HepG2 (cell line): ENCODE measurements around the gene STRN3. TPM values are rescaled to one million over a fixed set of nuclear protein-coding genes. Genes with fewer than 3 reads are reported as not detected.

Experiments used
- CBX5 ChIP-seq: sonication (generic); formaldehyde crosslinking; IDR thresholded peaks from 2 replicates; pipeline ENCODE4 v1.4.0; 2020; ENCODE audit warnings: missing genetic modification reagents, borderline replicate concordance
- CEBPG ChIP-seq: IDR thresholded peaks from 2 replicates; pipeline ENCODE4 v1.6.1; 2016
- CTCF ChIP-seq: sonication (generic); formaldehyde crosslinking; IDR thresholded peaks from 2 replicates; pipeline ENCODE4 v1.5.0; 2020; ENCODE audit warnings: mild to moderate bottlenecking, missing genetic modification reagents, moderate library complexity
- ELF4 ChIP-seq: sonication (generic); formaldehyde crosslinking; IDR thresholded peaks from 2 replicates; pipeline ENCODE4 v1.5.0; 2020; ENCODE audit warnings: missing genetic modification reagents, mild to moderate bottlenecking, moderate library complexity, borderline replicate concordance
- GATAD2A ChIP-seq: IDR thresholded peaks from 2 replicates; pipeline ENCODE4 v1.6.1; 2016
- MXD3 ChIP-seq: IDR thresholded peaks from 2 replicates; pipeline ENCODE4 v1.6.1; 2016; ENCODE audit warnings: mild to moderate bottlenecking, missing biosample characterization, missing genetic modification reagents
- RCOR2 ChIP-seq: IDR thresholded peaks from 2 replicates; pipeline ENCODE4 v1.6.1; 2016; ENCODE audit warnings: missing biosample characterization, missing genetic modification reagents
- RXRB ChIP-seq: IDR thresholded peaks from 2 replicates; pipeline ENCODE4 v1.6.1; 2016; ENCODE audit warnings: borderline replicate concordance, missing genetic modification reagents, missing compliant biosample characterization
- THYN1 ChIP-seq: sonication (generic); formaldehyde crosslinking; IDR thresholded peaks from 2 replicates; pipeline ENCODE4 v1.8.1; 2023; ENCODE audit warnings: low read depth, mild to moderate bottlenecking, moderate library complexity, missing genetic modification reagents, borderline replicate concordance
- ZBTB33 ChIP-seq: sonication (generic); formaldehyde crosslinking; IDR thresholded peaks from 2 replicates; pipeline ENCODE4 v1.4.0; 2020; ENCODE audit warnings: missing genetic modification reagents
- ZNF124 ChIP-seq: sonication (generic); formaldehyde crosslinking; IDR thresholded peaks from 2 replicates; pipeline ENCODE4 v1.4.0; 2020; ENCODE audit warnings: missing genetic modification reagents
- ZNF547 ChIP-seq: sonication (generic); formaldehyde crosslinking; IDR thresholded peaks from 2 replicates; pipeline ENCODE4 v1.5.1; 2020; ENCODE audit warnings: mild to moderate bottlenecking, missing genetic modification reagents
- ZNF883 ChIP-seq: sonication (generic); formaldehyde crosslinking; IDR thresholded peaks from 2 replicates; pipeline ENCODE4 v1.5.1; 2020; ENCODE audit warnings: mild to moderate bottlenecking, missing genetic modification reagents; ENCODE audit errors: not compliant biosample characterization
- polyA plus RNA-seq, 8 experiments: library from polyadenylated mRNA; depleted of rRNA in 3 of 8; stranded (reverse) in 7 of 8; unstranded in 1 of 8; fragments of >200 nt; fragmentation: Illumina TruSeq in 4 of 8; extraction: Trizol in 4 of 8; gene quantifications; 2 replicates each; pipeline versions ENCODE4 v1.2.1 to v1.2.3, GENCODE V29; 2011 to 2016; ENCODE audit warnings: low read depth in 4 of 8, missing spikeins in 1 of 8, mixed read lengths in 1 of 8; ENCODE audit not compliant: insufficient read depth in 1 of 8
- total RNA-seq, 5 experiments: library from RNA; depleted of rRNA; stranded (reverse); fragments of >200 nt; fragmentation: Illumina TruSeq; extraction: Trizol; gene quantifications; 2 replicates each; pipeline ENCODE4 v1.2.3, GENCODE V29; 2016; ENCODE audit warnings: low read depth in 1 of 5

The STRN3 gene
- total and polyA plus RNA-seq, 2 of the 13 experiments (the other 11 are each of a cell fraction or from before 2014, with no cell fraction given), result 49.4 to 123 TPM

GRCh38 chr14:30980106-30980704 lies 46.0 kb downstream of the STRN3 start (continued):
- TF ChIP-seq MXD3, result 0 out of 2 replicates have a peak, but pooled peaks have one; percentile 8
- TF ChIP-seq CBX5 (CRISPR knock-in tag), result peak; percentile 43
- 0 out of 2 replicates have a peak, but pooled peaks have one; percentile 68 for TF ChIP-seq ZNF124 (CRISPR knock-in tag)
- TF ChIP-seq ZNF547 (CRISPR knock-in tag), result 0 out of 2 replicates have a peak, but pooled peaks have one; percentile 62
- peak; percentile 56; the same call in 1 of the 2 replicates for TF ChIP-seq GATAD2A (CRISPR knock-in tag)
- TF ChIP-seq RXRB (CRISPR knock-in tag), result peak; percentile 35; the same call in 1 of the 2 replicates
- TF ChIP-seq ZBTB33, result peak; percentile 84
- peak; percentile 7 for TF ChIP-seq ZNF883 (CRISPR knock-in tag)
- TF ChIP-seq ELF4 (CRISPR knock-in tag), result peak; percentile 72; the same call in 1 of the 2 replicates
- 0 out of 2 replicates have a peak, but pooled peaks have one; percentile 2 for TF ChIP-seq CEBPG
- TF ChIP-seq CTCF, result peak; percentile 76
- 0 out of 2 replicates have a peak, but pooled peaks have one; percentile 71 for TF ChIP-seq THYN1 (CRISPR knock-in tag)
- TF ChIP-seq RCOR2, result peak; percentile 41; the same call in 1 of the 2 replicates
